Activated naive CD8-positive, alpha-beta T cell treated with anti-CD3 and anti-CD28 coated beads, Interleukin-2, amount 50 U/mL, for 16 hours (primary cell): ENCODE data around the gene SCARB2.

Experiments used
- DNase-seq: peaks from one replicate; pipeline ENCODE4 v3.0.0-alpha.2; 2020; ENCODE audit warnings: low read depth, low spot score

Gene SCARB2

GRCh38 chr4:76226418-76226817 is 12.8 kb upstream of the SCARB2 start:
- DNase-seq: no peak

GRCh38 chr4:76224171-76224570 is 10.5 kb upstream of the SCARB2 start:
- no peak for DNase-seq

- no peak for DNase-seq
Observed at GRCh38 chr4:76219299-76220055, 5.9 kb upstream of the SCARB2 start.

- no peak for DNase-seq
Observed at GRCh38 chr4:76216975-76217814, 3.6 kb upstream of the SCARB2 start.

- DNase-seq: no peak
Observed at GRCh38 chr4:76216524-76216923, 2.9 kb upstream of the SCARB2 start.

GRCh38 chr4:76215077-76215476 is 1.5 kb upstream of the SCARB2 start:
- no peak for DNase-seq

- DNase-seq: no peak
Observed at GRCh38 chr4:76214177-76214675, 602 bp upstream of the SCARB2 start.

GRCh38 chr4:76212851-76213414 is 691 bp downstream of the SCARB2 start:
- no peak for DNase-seq

- DNase-seq: no peak
Observed at GRCh38 chr4:76211769-76212708, 1.6 kb downstream of the SCARB2 start.

- no peak for DNase-seq
Observed at GRCh38 chr4:76210452-76210851, 3.2 kb downstream of the SCARB2 start.

GRCh38 chr4:76209881-76210280 is 3.7 kb downstream of the SCARB2 start:
- no peak for DNase-seq

GRCh38 chr4:76208005-76208765 is 5.4 kb downstream of the SCARB2 start:
- no peak for DNase-seq

- DNase-seq: no peak
Observed at GRCh38 chr4:76207549-76207948, 6.1 kb downstream of the SCARB2 start.

GRCh38 chr4:76206222-76206942 is 7.2 kb downstream of the SCARB2 start:
- DNase-seq: no peak

GRCh38 chr4:76205476-76205875 is 8.1 kb downstream of the SCARB2 start:
- DNase-seq: no peak

- no peak for DNase-seq
Observed at GRCh38 chr4:76204936-76205335, 8.7 kb downstream of the SCARB2 start.

GRCh38 chr4:76203541-76203940 is 10.1 kb downstream of the SCARB2 start:
- DNase-seq: no peak

GRCh38 chr4:76201276-76201675 is 12.3 kb downstream of the SCARB2 start:
- DNase-seq: no peak

- DNase-seq: no peak
Observed at GRCh38 chr4:76200771-76201231, 12.8 kb downstream of the SCARB2 start.
